Activated CD4-positive, alpha-beta T cell treated with anti-CD3 and anti-CD28 coated beads, Interleukin-10, Interleukin-2, amounts not matched to agents 100 ng/mL and 50 ng/mL, durations not matched to agents 16 hours and 8 hours (primary cell): ENCODE results near the gene NELL1.

Experiments
- DNase-seq: peaks from one replicate; pipeline ENCODE4 v3.0.0-alpha.2; 2020

NELL1 gene

GRCh38 chr11:21614961-21615360 is 945.6 kb downstream of the NELL1 start:
- no peak for DNase-seq

DNA sequence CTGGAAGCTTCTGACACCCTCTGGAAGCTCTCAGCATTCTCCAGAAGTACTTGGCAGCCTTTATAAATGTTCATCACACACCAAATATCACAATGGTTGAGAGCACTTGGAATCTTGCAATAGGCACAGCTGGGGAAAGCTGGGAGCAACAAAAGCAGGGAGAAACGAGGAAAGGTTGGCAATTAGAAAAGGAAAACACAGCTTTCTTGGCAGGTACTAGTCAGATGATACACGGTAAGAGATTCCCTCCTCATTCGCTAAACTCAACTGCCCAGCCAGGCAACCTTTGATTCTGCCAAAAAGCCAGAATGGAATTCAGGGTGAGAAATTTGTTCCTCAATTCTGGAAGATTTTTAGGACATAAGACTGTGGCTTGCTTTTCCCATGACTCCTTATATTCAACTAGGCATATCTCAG is 946.6 kb downstream of the NELL1 start:
- DNase-seq, result no peak

DNA sequence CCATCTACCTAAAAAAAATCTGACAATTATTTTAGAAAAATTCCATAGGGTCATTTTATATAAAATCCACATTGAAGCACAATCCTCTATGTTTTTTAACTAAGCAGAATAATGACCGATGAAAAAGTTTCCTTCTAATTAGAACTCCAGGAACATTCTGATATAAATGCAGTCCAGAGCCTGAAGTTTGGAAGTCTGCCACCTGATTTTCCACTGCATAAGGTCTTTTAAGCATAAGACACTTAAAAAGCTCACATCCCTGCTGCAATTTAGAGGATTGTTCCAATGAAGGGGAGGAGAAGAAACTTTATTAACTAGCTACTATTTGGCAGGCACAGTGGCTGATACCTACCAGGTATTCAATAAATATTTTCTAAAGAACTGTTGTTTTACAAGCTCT is 953.2 kb downstream of the NELL1 start:
- DNase-seq, result no peak

DNA sequence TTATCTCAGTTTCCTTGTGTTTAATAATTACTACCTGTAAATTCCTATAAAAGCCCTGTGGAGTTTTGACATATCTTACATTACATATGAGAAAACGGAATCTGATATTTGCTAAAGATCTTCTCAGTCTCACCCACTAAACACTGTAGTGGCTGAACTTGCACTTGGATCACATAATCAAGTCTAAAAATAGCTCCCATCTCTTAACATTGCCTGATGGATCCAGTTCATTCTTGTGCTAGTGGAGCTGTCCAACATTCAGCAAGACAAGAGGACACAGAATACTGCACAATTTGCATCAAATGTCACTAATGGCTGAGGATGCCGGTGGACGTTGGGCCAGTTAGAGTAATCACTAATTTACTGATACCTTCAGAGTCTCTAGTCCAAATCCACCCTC is 953.6 kb downstream of the NELL1 start:
- DNase-seq, result no peak
